GM12878 (cell line): Measurements from ENCODE around the gene MBNL3. TPM values are rescaled to one million over a fixed set of nuclear protein-coding genes. Genes with fewer than 3 reads are reported as not detected.

Experiments
- ATAC-seq: fragments of 200-7000 bp; cut with Tn5 transposase; 3 replicates; pipeline ENCODE4 v1.9.1; 2020; ENCODE audit warnings: mild to moderate bottlenecking, moderate library complexity
- BruUV-seq: library from RNA; stranded (reverse); fragments of 400-500 nt; replicated peaks from 2 replicates; lab custom pipeline; 2021; lab: Mats Ljungman, UMichigan
- CTCF ChIA-PET: fragments of 300-600 bp; sonication (Branson Sonifier 250); formaldehyde crosslinking; extraction: SDS; loops from one replicate; lab custom pipeline; 2021; ENCODE audit warnings: inconsistent platforms; lab: Yijun Ruan, JAX
- POLR2A ChIA-PET: fragments of 350-600 bp; formaldehyde crosslinking; extraction: SDS; loops from one replicate; lab custom pipeline; 2021; ENCODE audit warnings: inconsistent platforms; lab: Charles Lee
- RAD21 ChIA-PET: fragments of 300-600 bp; sonication (Branson Sonifier 250); formaldehyde crosslinking; loops from one replicate; lab custom pipeline; 2023; ENCODE audit warnings: antibody characterized with exemption; ENCODE audit not compliant: unreplicated experiment; lab: Charles Lee
- SMC1A ChIA-PET: fragments of 300-600 bp; sonication (Branson Sonifier 250); formaldehyde crosslinking; loops from one replicate; lab custom pipeline; 2023; ENCODE audit not compliant: unreplicated experiment, uncharacterized antibody; lab: Charles Lee
- DNase-seq: peaks from one replicate; pipeline ENCODE4 v3.0.0-alpha.2; 2011; ENCODE audit warnings: low read depth, low spot score
- FAIRE-seq: peaks from 3 replicates; lab custom pipeline; 2011; peaks lifted over from hg19 to GRCh38; lab: Jason Lieb, UNC
- H2AFZ ChIP-seq: 2 replicates; pipeline ENCODE4 v1.6.0; 2011; ENCODE audit warnings: low read depth, low read length, control low read depth; ENCODE audit not compliant: control insufficient read depth
- H3K27ac ChIP-seq: 2 replicates; pipeline ENCODE4 v1.5.1; 2011; ENCODE audit warnings: control low read depth; ENCODE audit not compliant: control insufficient read depth, insufficient read depth
- H3K27me3 ChIP-seq, 2 experiments: replicated peaks in 1 of 2; 2 replicates each; pipeline versions ENCODE4 v1.6.0 to v1.6.1; 2011; ENCODE audit warnings: low read length in 1 of 2; ENCODE audit not compliant: control insufficient read depth in 2 of 2, insufficient read depth in 2 of 2
- H3K36me3 ChIP-seq, 2 experiments: 2 replicates each; pipeline ENCODE4 v1.5.1; 2011; ENCODE audit warnings: low read length in 1 of 2; ENCODE audit not compliant: control insufficient read depth in 2 of 2, insufficient read depth in 2 of 2
- H3K4me1 ChIP-seq: 2 replicates; pipeline ENCODE4 v1.6.1; 2011; ENCODE audit warnings: mild to moderate bottlenecking, low read length, moderate library complexity, mixed read lengths; ENCODE audit not compliant: control insufficient read depth, insufficient read depth
- H3K4me2 ChIP-seq: 2 replicates; pipeline ENCODE4 v1.6.0; 2011; ENCODE audit warnings: control low read depth; ENCODE audit not compliant: control insufficient read depth, insufficient read depth
- H3K4me3 ChIP-seq: fragments of 200-600 bp; sonication (generic); 2 replicates; pipeline ENCODE4 v1.5.1; 2016
- H3K79me2 ChIP-seq: 2 replicates; pipeline ENCODE4 v1.6.0; 2011; ENCODE audit warnings: low read length; ENCODE audit not compliant: control insufficient read depth, insufficient read depth
- H3K9ac ChIP-seq: 2 replicates; pipeline ENCODE4 v1.8.0; 2011; ENCODE audit warnings: low read length, control low read depth, mixed read lengths; ENCODE audit not compliant: control insufficient read depth, insufficient read depth
- H3K9me3 ChIP-seq: replicated peaks from 3 replicates; pipeline ENCODE4 v1.5.1; 2011; ENCODE audit warnings: mild to moderate bottlenecking, low read length; ENCODE audit not compliant: control insufficient read depth, insufficient read depth
- H4K20me1 ChIP-seq: 2 replicates; pipeline ENCODE4 v1.6.0; 2011; ENCODE audit not compliant: control insufficient read depth, insufficient read depth
- CBFB ChIP-seq: IDR thresholded peaks from 2 replicates; pipeline ENCODE4 v1.6.1; 2016; ENCODE audit warnings: antibody characterized with exemption, low read depth
- ESRRA ChIP-seq: IDR thresholded peaks from 2 replicates; pipeline ENCODE4 v1.6.1; 2012; ENCODE audit warnings: mild to moderate bottlenecking, low read length, improper control_type of control experiment
- JUNB ChIP-seq: IDR thresholded peaks from 2 replicates; pipeline ENCODE4 v1.6.1; 2016; ENCODE audit warnings: antibody characterized with exemption, mild to moderate bottlenecking
- RB1 ChIP-seq: fragments of 450-650 bp; formaldehyde crosslinking; IDR thresholded peaks from 2 replicates; pipeline ENCODE4 v1.6.1; 2017; ENCODE audit warnings: mild to moderate bottlenecking, borderline replicate concordance
- RBBP5 ChIP-seq: fragments of 200-600 bp; sonication (generic); conservative IDR thresholded peaks from 2 replicates; pipeline ENCODE4 v1.6.1; 2016
- TBL1XR1 ChIP-seq: IDR thresholded peaks from 2 replicates; pipeline ENCODE4 v1.6.1; 2012; ENCODE audit warnings: low read depth, low read length, improper control_type of control experiment
- ZNF207 ChIP-seq: fragments of 450-650 bp; IDR thresholded peaks from 2 replicates; pipeline ENCODE4 v1.6.1; 2014; ENCODE audit warnings: antibody characterized with exemption, mild to moderate bottlenecking, borderline replicate concordance
- WGBS: methylation state at CpG from one replicate; pipeline ENCODE4 v1.1.6; 2016; ENCODE audit warnings: low lambda C conversion rate; ENCODE audit not compliant: insufficient replicate concordance, insufficient coverage; ENCODE audit errors: missing lambda C conversion rate; 5-methylcytosine and 5-hydroxymethylcytosine counted together
- in situ Hi-C: fragments of 300-500 bp; cut with MboI; formaldehyde crosslinking; loops from 9 replicates; pipeline ENCODE4 v1.14.3; 2018; ENCODE audit warnings: mixed read lengths
- intact Hi-C: fragments of 100-400 bp; cut with micrococcal nuclease; formaldehyde crosslinking; loops from one replicate; pipeline ENCODE4 v1.14.2; 2022; ENCODE audit not compliant: unreplicated experiment
- polyA plus RNA-seq, 11 experiments: library from polyadenylated mRNA; depleted of rRNA in 4 of 11; unstranded in 6 of 11; stranded (reverse) in 5 of 11; fragments of >200 nt; fragmentation: Nextera tagmentation in 4 of 11; fragmentation: Illumina TruSeq in 1 of 11; extraction: Ambion mirVana in 4 of 11; extraction: Trizol in 1 of 11; gene quantifications; 1 replicate in 1 of 11; 2 replicates in 10 of 11; pipeline versions ENCODE4 v1.2.1 to v1.2.3, GENCODE V29; 2011 to 2016; ENCODE audit warnings: inconsistent platforms in 2 of 11, missing spikeins in 2 of 11, low read depth in 1 of 11
- total RNA-seq, 4 experiments: library from RNA; depleted of rRNA in 3 of 4; stranded (reverse); fragments of >200 nt in 3 of 4; fragmentation: Illumina TruSeq in 1 of 4; extraction: Trizol in 1 of 4; gene quantifications; 2 replicates each; pipeline versions ENCODE4 v1.2.1 to v1.2.3, GENCODE V29; 2013 to 2021
- TF ChIP-seq, protein P1 (sequence below): fragments of 450-650 bp; IDR thresholded peaks from 2 replicates; pipeline ENCODE4 v1.6.1; 2016; ENCODE audit warnings: mild to moderate bottlenecking, moderate library complexity, borderline replicate concordance
- TF ChIP-seq, protein P2 (sequence below): fragments of 450-650 bp; IDR thresholded peaks from 2 replicates; pipeline ENCODE4 v1.6.1; 2017; ENCODE audit warnings: low read depth, mild to moderate bottlenecking, moderate library complexity
- TF ChIP-seq, protein P3 (sequence below): fragments of 450-650 bp; conservative IDR thresholded peaks from 2 replicates; pipeline ENCODE4 v1.6.1; 2017; ENCODE audit warnings: mild to moderate bottlenecking, moderate library complexity
- TF ChIP-seq, protein P4 (sequence below): fragments of 150-350 bp; IDR thresholded peaks from 2 replicates; pipeline ENCODE4 v1.6.1; 2016; ENCODE audit warnings: low read depth, low read length

Gene MBNL3
- total and polyA plus RNA-seq, 10 of the 15 experiments (the other 5 are each of a cell fraction or from before 2014, with no cell fraction given): 3.4 to 33.1 (median 12.6) TPM

DNA sequence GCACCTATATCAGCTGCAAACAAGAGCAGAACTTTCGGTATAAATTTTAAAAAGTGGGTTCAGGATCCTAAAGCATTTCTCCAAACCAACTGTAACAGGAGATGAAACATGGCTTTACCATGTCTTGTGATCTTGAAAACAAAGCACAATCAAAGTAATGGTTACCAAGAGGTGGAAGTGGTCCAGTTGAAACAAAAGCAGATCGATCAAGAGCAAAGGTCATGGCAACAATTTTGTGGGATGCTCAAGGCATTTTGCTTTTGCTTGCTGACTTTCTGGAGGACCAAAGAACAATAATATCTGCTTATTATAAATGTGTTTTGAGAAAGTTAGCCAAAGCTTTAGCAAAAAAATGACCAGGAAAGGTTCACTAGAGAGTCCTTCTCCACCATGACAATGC is 152.7 kb downstream of the MBNL3 start:
- Histone ChIP-seq H3K4me2 (no peak overlapping the region), H2AFZ (no peak overlapping the region), H3K79me2 (no peaks in the 10 kb centered on the region), H3K27ac (no peak overlapping the region), H3K9me3 (no peaks in the 10 kb centered on the region), H3K4me1 (no peaks in the 10 kb centered on the region), H3K9ac (no peak overlapping the region), H3K27me3 (no peaks in the 10 kb centered on the region), H3K4me3 (no peak overlapping the region), H3K36me3 (no peaks in the 10 kb centered on the region), H4K20me1 (no peaks in the 10 kb centered on the region)
- BruUV-seq: no TSS peak
- CTCF ChIA-PET: interaction anchor here (0.6 kb wide), 1 partner anchor 481 kb away, joined by 3 read pairs; no protein-coding TSS in a partner anchor
- intact Hi-C loops: no loop called here
- DNase-seq (no peak), FAIRE-seq (no peak), ATAC-seq (no peak)
- RAD21 ChIA-PET: no interaction called here
- in situ Hi-C loops: no loop called here
- POLR2A ChIA-PET: no interaction called here
- SMC1A ChIA-PET: no interaction called here
- 39% methylated on average over 2 of the region's 2 CpGs for WGBS
- TF ChIP-seq, protein P1, sequence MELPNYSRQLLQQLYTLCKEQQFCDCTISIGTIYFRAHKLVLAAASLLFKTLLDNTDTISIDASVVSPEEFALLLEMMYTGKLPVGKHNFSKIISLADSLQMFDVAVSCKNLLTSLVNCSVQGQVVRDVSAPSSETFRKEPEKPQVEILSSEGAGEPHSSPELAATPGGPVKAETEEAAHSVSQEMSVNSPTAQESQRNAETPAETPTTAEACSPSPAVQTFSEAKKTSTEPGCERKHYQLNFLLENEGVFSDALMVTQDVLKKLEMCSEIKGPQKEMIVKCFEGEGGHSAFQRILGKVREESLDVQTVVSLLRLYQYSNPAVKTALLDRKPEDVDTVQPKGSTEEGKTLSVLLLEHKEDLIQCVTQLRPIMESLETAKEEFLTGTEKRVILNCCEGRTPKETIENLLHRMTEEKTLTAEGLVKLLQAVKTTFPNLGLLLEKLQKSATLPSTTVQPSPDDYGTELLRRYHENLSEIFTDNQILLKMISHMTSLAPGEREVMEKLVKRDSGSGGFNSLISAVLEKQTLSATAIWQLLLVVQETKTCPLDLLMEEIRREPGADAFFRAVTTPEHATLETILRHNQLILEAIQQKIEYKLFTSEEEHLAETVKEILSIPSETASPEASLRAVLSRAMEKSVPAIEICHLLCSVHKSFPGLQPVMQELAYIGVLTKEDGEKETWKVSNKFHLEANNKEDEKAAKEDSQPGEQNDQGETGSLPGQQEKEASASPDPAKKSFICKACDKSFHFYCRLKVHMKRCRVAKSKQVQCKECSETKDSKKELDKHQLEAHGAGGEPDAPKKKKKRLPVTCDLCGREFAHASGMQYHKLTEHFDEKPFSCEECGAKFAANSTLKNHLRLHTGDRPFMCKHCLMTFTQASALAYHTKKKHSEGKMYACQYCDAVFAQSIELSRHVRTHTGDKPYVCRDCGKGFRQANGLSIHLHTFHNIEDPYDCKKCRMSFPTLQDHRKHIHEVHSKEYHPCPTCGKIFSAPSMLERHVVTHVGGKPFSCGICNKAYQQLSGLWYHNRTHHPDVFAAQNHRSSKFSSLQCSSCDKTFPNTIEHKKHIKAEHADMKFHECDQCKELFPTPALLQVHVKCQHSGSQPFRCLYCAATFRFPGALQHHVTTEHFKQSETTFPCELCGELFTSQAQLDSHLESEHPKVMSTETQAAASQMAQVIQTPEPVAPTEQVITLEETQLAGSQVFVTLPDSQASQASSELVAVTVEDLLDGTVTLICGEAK: no peak
- TF ChIP-seq, protein P2, sequence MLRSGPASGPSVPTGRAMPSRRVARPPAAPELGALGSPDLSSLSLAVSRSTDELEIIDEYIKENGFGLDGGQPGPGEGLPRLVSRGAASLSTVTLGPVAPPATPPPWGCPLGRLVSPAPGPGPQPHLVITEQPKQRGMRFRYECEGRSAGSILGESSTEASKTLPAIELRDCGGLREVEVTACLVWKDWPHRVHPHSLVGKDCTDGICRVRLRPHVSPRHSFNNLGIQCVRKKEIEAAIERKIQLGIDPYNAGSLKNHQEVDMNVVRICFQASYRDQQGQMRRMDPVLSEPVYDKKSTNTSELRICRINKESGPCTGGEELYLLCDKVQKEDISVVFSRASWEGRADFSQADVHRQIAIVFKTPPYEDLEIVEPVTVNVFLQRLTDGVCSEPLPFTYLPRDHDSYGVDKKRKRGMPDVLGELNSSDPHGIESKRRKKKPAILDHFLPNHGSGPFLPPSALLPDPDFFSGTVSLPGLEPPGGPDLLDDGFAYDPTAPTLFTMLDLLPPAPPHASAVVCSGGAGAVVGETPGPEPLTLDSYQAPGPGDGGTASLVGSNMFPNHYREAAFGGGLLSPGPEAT: no peak
- no peak for TF ChIP-seq RBBP5
- TF ChIP-seq, protein P3, sequence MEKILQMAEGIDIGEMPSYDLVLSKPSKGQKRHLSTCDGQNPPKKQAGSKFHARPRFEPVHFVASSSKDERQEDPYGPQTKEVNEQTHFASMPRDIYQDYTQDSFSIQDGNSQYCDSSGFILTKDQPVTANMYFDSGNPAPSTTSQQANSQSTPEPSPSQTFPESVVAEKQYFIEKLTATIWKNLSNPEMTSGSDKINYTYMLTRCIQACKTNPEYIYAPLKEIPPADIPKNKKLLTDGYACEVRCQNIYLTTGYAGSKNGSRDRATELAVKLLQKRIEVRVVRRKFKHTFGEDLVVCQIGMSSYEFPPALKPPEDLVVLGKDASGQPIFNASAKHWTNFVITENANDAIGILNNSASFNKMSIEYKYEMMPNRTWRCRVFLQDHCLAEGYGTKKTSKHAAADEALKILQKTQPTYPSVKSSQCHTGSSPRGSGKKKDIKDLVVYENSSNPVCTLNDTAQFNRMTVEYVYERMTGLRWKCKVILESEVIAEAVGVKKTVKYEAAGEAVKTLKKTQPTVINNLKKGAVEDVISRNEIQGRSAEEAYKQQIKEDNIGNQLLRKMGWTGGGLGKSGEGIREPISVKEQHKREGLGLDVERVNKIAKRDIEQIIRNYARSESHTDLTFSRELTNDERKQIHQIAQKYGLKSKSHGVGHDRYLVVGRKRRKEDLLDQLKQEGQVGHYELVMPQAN: no peak
- no peak for TF ChIP-seq TBL1XR1
- TF ChIP-seq ZNF207: no peak
- TF ChIP-seq CBFB: no peak
- TF ChIP-seq RB1: no peak
- no peak for TF ChIP-seq JUNB
- TF ChIP-seq ESRRA: no peak
- TF ChIP-seq, protein P4, sequence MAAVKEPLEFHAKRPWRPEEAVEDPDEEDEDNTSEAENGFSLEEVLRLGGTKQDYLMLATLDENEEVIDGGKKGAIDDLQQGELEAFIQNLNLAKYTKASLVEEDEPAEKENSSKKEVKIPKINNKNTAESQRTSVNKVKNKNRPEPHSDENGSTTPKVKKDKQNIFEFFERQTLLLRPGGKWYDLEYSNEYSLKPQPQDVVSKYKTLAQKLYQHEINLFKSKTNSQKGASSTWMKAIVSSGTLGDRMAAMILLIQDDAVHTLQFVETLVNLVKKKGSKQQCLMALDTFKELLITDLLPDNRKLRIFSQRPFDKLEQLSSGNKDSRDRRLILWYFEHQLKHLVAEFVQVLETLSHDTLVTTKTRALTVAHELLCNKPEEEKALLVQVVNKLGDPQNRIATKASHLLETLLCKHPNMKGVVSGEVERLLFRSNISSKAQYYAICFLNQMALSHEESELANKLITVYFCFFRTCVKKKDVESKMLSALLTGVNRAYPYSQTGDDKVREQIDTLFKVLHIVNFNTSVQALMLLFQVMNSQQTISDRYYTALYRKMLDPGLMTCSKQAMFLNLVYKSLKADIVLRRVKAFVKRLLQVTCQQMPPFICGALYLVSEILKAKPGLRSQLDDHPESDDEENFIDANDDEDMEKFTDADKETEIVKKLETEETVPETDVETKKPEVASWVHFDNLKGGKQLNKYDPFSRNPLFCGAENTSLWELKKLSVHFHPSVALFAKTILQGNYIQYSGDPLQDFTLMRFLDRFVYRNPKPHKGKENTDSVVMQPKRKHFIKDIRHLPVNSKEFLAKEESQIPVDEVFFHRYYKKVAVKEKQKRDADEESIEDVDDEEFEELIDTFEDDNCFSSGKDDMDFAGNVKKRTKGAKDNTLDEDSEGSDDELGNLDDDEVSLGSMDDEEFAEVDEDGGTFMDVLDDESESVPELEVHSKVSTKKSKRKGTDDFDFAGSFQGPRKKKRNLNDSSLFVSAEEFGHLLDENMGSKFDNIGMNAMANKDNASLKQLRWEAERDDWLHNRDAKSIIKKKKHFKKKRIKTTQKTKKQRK: no peak
